ENCODE results near the gene ACBD6.

The ACBD6 gene

GRCh38 chr1:180287988-180288705, 214.2 kb downstream of the ACBD6 start:
- no peak for DNase-seq

- DNase-seq, result no peak
Observed at GRCh38 chr1:180286417-180286816, 216.0 kb downstream of the ACBD6 start.

DNA sequence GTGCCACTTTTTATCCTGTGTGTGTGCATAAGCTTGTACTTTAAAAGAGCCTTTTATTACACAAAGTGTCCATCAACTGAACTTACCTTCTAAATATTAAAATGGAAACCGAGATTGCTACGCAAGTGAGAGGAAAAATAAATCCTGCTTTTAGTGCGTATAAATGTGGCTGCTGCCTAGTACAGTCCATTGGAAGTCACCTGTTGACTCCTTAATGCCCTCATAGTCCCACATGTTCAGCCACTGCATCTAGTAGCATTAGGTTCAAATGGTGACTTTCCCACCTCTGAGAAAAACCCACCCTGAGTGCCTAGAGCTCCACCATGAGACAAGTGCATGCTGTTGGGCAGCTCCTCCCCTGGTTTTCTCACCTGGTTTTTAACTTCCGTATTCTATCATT, 219.3 kb downstream of the ACBD6 start:
- no peak for DNase-seq

- DNase-seq, result peak; percentile 13
Observed at GRCh38 chr1:180282401-180283044, 219.9 kb downstream of the ACBD6 start.

DNA sequence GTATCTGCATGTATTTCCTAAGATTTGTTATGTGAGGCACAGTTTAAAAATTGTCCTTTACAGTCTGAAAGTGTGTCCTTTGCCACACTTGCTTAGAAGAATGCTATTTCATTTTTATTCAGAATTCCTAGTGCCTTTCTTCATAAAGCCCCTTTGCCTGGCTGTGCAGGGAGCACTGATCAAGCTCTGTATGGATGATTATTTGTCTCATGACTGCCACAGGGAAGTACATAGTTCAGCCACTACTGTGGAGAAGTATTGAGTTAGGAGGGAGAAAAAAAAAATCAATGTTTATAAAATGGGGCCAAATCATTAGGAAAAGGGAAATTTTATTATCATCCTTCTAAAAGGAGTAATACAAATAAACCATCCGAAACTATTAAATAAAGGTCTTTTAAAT, 220.9 kb downstream of the ACBD6 start:
- no peak for DNase-seq

- DNase-seq, result no peak
Observed at GRCh38 chr1:180280617-180281016, 221.8 kb downstream of the ACBD6 start.

DNA sequence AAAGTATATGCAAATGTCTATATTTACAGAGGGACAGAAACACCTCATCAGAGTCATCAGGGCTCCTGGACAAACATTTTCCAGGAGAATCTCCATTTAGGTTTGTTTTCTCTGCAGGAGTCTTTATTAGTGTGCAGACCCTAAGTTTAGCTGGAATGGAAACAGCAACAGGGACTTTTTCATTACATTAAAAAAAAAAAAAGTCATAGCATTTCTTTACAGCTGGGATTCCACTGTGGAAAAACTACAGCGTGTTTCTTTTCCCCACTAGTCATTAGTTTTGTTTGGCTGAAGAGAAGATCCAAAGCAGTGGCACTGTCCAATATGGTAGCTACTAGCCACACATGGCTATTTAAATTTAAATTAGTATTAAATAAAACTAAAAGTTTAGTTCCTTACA, 222.7 kb downstream of the ACBD6 start:
- no peak for DNase-seq

- no peak for DNase-seq
Observed at GRCh38 chr1:180278596-180279395, 223.6 kb downstream of the ACBD6 start.

DNA sequence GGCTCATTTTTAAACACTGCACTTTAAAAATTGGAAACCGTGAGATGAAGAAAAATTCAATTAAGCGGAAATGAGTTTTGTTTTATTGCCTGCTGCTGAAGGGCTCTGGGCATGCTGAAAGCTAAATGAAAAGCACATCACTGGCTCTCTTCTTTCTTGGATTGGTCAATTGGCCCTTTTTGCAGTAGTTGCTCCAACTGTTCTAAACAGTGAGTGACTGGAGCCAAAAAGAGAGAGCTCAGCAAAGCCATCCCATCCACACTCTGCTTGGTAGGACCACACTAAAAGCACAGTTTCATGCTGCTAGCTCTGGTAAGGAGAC, 224.2 kb downstream of the ACBD6 start:
- no peak for DNase-seq

DNA sequence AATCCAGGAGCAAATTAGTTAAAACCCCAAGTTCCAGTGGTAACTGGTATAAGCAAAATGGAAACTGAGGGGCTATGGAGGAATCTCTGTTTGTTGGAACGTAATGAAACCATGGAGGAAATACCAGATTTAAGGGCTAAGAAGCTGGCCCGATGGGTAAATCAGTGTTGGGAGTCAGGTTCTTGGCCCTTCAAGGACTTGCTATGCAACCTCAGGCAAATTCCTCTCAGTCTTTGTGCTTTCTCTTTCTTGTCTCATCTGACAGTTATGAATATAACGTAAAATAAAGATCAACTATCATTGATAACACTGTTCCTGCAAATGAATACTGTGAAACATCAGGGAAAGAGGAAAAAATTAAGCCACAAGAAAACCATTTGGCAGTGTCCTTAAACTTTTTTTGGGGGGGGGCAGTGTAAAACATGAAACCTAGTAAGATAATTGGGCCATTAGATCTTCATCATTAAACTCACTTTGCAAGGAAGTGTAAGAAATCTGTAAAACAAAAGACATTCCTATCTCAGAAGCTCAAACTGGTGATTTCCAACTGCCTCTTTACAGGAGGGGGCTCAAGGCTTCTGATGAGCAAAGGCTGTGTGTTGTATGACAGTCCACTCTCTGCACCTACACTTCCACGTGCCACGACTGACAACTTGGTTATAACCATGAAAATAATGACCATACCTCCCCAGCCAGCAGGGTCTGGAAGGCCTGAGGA, 224.7 kb downstream of the ACBD6 start:
- DNase-seq, result no peak

DNA sequence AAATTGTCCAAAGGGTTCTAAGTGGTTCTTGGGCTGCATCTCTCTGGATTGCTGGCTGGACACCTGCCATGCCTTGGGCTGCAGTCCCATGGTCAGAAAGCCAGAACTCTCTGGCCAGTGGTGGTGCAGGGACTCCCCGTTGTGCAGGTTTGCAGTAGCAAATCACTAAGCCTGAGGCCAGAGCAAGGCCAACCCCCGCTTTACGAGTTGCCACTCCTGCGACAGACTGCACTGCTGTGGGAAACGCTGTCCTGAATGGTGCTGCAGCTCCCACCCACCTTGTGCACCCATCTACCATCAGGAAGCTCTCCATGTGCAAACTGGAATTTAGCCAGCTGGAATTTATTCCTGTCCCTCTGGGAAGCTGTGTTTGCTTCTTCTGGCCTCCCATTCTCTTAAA, 226.7 kb downstream of the ACBD6 start:
- DNase-seq, result no peak

DNA sequence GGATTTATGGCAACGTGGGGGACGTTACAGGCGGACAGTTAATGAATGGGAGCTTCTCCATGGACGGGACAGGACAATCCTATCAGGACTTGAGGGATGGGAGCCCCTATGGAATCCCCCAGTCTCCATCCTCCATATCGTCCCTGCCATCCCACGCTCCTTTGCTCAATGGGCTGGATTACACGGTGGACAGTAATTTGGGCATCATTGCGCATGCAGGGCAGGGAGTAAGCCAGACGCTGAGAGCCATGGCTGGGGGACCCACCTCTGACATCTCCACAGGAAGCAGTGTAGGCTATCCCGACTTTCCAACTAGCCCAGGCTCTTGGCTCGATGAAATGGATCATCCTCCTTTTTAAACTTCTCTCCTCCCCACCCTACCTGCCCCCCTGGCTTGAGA, 228.2 kb downstream of the ACBD6 start:
- no peak for DNase-seq

DNA sequence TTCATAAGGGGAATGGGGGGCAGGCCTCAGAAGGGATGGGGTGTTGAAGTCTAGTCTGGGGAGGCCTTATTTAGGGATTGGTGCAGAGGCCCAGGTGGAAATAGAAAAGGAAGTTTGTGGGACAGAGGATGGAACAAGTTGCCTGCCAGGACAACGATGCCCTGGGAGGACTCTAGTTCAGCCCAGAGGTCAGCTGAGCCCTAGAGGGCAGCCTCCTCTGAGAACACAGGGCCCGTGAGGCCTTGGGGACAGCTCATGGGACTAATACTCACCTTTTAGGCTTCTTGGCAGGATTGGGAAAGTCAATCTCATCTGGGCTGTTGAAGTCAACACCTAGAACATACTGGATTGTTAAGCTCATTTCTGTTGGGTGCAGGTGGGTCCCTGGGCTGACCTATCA, 229.3 kb downstream of the ACBD6 start:
- DNase-seq, result no peak

DNA sequence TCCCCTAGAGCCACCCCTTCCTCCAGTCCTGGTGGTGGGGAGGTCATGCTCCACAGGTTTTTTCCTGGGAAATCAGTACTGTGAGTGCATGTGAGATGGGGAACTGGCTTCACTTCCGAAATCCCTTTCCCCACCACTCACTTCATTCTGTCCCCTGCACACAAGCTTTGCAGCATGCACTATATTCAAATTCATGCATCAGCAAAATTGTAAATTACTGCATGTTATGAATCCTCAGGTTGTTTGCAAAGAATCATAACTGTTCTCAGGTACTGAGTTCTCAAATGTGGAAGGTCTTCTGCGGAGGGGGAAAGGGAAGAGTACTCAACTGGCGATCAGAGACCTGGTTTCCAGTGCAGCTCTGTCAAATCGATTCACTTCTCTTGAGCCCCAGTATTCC, 230.0 kb downstream of the ACBD6 start:
- no peak for DNase-seq

GRCh38 chr1:180271272-180272255, 230.8 kb downstream of the ACBD6 start:
- no peak for DNase-seq

- DNase-seq, result no peak
Observed at GRCh38 chr1:180270530-180271271, 231.7 kb downstream of the ACBD6 start.

GRCh38 chr1:180269645-180270529, 232.5 kb downstream of the ACBD6 start:
- DNase-seq, result peak; percentile 9

- no peak for DNase-seq
Observed at GRCh38 chr1:180268556-180269075, 233.8 kb downstream of the ACBD6 start.

- no peak for DNase-seq
Observed at GRCh38 chr1:180267761-180268555, 234.4 kb downstream of the ACBD6 start.
